GM23338 (cell line): Measurements from ENCODE around the gene CASP6.

Experiments used
- CREB1 ChIP-seq: fragments of 250-450 bp; sonication (Bioruptor Pico); IDR thresholded peaks from 2 replicates; pipeline ENCODE4 v1.5.0; 2020; ENCODE audit warnings: low read depth, mild to moderate bottlenecking, moderate library complexity
- CTCF ChIP-seq, 2 experiments: fragments of 200-600 bp in 1 of 2; sonication (generic) in 1 of 2; conservative IDR thresholded peaks; 2 replicates each; pipeline versions ENCODE4 v1.5.1 to v1.6.1; 2016 to 2017; ENCODE audit warnings: antibody characterized with exemption in 2 of 2, low read depth in 2 of 2, mild to moderate bottlenecking in 2 of 2, moderate library complexity in 1 of 2
- EZH2 ChIP-seq: fragments of 200-600 bp; sonication (generic); IDR thresholded peaks from one replicate; pipeline ENCODE4 v1.8.0; 2017; ENCODE audit warnings: antibody characterized with exemption, mild to moderate bottlenecking, low read depth; ENCODE audit not compliant: unreplicated experiment
- POLR2AphosphoS5 ChIP-seq: IDR thresholded peaks from 2 replicates; pipeline ENCODE4 v1.6.1; 2016; ENCODE audit warnings: antibody characterized with exemption, low read depth
- ZNF331 ChIP-seq: fragments of 250-450 bp; sonication (Bioruptor Pico); IDR thresholded peaks from 2 replicates; pipeline ENCODE4 v1.5.0; 2020; ENCODE audit warnings: low read depth, mild to moderate bottlenecking, moderate library complexity
- TF ChIP-seq, protein P1 (sequence below): IDR thresholded peaks from one replicate; pipeline ENCODE4 v1.6.1; 2018; ENCODE audit warnings: antibody characterized with exemption; ENCODE audit not compliant: unreplicated experiment

DNA sequence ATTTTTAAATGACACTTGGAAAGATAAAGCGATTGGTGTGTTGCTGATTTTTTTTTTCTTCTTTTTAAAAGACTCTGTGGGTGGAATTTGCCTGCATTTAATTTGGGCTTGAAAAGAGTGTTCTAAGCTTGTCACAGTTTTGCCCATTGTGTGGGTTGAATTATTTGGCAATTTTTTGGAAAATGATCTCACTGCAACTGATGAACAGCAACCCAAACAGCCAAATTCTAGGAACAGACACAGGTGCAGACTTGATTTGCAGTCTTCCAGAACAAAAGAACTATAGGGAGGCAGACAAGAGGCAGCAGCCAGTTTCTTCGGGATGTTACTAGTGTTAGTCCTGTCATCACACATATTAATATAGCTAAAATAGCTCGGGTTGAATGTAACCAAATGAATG is 40.5 kb downstream of the CASP6 start:
- TF ChIP-seq, protein P1, sequence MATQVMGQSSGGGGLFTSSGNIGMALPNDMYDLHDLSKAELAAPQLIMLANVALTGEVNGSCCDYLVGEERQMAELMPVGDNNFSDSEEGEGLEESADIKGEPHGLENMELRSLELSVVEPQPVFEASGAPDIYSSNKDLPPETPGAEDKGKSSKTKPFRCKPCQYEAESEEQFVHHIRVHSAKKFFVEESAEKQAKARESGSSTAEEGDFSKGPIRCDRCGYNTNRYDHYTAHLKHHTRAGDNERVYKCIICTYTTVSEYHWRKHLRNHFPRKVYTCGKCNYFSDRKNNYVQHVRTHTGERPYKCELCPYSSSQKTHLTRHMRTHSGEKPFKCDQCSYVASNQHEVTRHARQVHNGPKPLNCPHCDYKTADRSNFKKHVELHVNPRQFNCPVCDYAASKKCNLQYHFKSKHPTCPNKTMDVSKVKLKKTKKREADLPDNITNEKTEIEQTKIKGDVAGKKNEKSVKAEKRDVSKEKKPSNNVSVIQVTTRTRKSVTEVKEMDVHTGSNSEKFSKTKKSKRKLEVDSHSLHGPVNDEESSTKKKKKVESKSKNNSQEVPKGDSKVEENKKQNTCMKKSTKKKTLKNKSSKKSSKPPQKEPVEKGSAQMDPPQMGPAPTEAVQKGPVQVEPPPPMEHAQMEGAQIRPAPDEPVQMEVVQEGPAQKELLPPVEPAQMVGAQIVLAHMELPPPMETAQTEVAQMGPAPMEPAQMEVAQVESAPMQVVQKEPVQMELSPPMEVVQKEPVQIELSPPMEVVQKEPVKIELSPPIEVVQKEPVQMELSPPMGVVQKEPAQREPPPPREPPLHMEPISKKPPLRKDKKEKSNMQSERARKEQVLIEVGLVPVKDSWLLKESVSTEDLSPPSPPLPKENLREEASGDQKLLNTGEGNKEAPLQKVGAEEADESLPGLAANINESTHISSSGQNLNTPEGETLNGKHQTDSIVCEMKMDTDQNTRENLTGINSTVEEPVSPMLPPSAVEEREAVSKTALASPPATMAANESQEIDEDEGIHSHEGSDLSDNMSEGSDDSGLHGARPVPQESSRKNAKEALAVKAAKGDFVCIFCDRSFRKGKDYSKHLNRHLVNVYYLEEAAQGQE = no peak
- no peak for TF ChIP-seq CREB1 (CRISPR knock-in tag)
- TF ChIP-seq CTCF (conservative IDR thresholded peaks at IDR 0.05; ENCODE audit: low read depth in 2 of 2) = no peak
- TF ChIP-seq POLR2AphosphoS5 = no peak
- no peak for TF ChIP-seq EZH2
- no peak for TF ChIP-seq ZNF331
